Adrenal gland (tissue), 12 donors: ENCODE results near the gene SLC35G3. TPM values are rescaled to one million over a fixed set of nuclear protein-coding genes. Genes with fewer than 3 reads are reported as not detected.
A peak's percentile ranks its signal among the peaks of the same experiment; 100 is the strongest.

Source experiments
- DNase-seq, 7 donors: peaks; one replicate each; pipeline ENCODE4 v3.0.0-alpha.2; 2019 to 2020
- H3K27ac ChIP-seq, 5 donors: fragments of 200-600 bp; sonication (generic) in 4 of 5; 1 replicate in 3 of 5; 2 replicates in 2 of 5; pipeline versions ENCODE4 v1.5.1 to v1.8.0; 2016 to 2020; ENCODE audit warnings: mild to moderate bottlenecking in 1 of 5
- H3K27me3 ChIP-seq: fragments of 200-600 bp; 2 replicates; pipeline ENCODE4 v1.8.0; 2021
- H3K36me3 ChIP-seq, 2 donors: fragments of 200-600 bp; replicated peaks in 1 of 2; 1 replicate in 1 of 2; 2 replicates in 1 of 2; pipeline versions ENCODE4 v1.5.1 to v1.8.0; 2018 to 2022
- H3K4me1 ChIP-seq, 2 donors: fragments of 200-600 bp; replicated peaks in 1 of 2; 1 replicate in 1 of 2; 2 replicates in 1 of 2; pipeline versions ENCODE4 v1.5.1 to v1.8.0; 2018 to 2021
- H3K4me3 ChIP-seq, 4 donors: fragments of 200-600 bp; sonication (generic) in 3 of 4; one replicate each; pipeline ENCODE4 v1.5.1; 2016 to 2018
- H3K9me3 ChIP-seq, 3 donors: fragments of 200-600 bp; sonication (generic) in 1 of 3; replicated peaks in 1 of 3; 1 replicate in 2 of 3; 2 replicates in 1 of 3; pipeline versions ENCODE4 v1.5.1 to v1.8.0; 2016 to 2021
- CTCF ChIP-seq, 6 experiments: fragments of 450-650 bp in 4 of 6; fragments of 200-600 bp in 2 of 6; sonication (generic) in 1 of 6; IDR thresholded peaks; 1 replicate in 5 of 6; 2 replicates in 1 of 6; pipeline versions ENCODE4 v1.5.1 to v1.8.0; 2016 to 2021; ENCODE audit warnings: antibody characterized with exemption in 6 of 6, mild to moderate bottlenecking in 2 of 6, moderate library complexity in 1 of 6
- POLR2A ChIP-seq, 2 donors: fragments of 450-650 bp; IDR thresholded peaks; one replicate each; pipeline ENCODE4 v1.6.1; 2017; ENCODE audit warnings: antibody characterized with exemption in 2 of 2, mild to moderate bottlenecking in 2 of 2, moderate library complexity in 1 of 2
- WGBS, 4 donors: extraction: QIAGEN DNeasy Blood & Tissue Kit in 2 of 4; methylation state at CpG; one replicate each; pipeline versions ENCODE4 v1.1.5 to v1.1.7; 2013 to 2017; 5-methylcytosine and 5-hydroxymethylcytosine counted together
- intact Hi-C, 2 donors: fragments of 100-400 bp; cut with DNase I; formaldehyde crosslinking; loops; one replicate each; pipeline versions ENCODE4 v1.14.1 to v1.15.0; 2022 to 2023
- polyA plus RNA-seq, 3 donors: library from polyadenylated mRNA; stranded (reverse); fragments of 200-250 nt in 2 of 3; fragments of 350-450 nt in 1 of 3; fragmentation: Illumina TruSeq in 1 of 3; extraction: RNeasy Lipid Tissue Mini Kit (QIAGEN cat#74804) in 1 of 3; gene quantifications; one replicate each; pipeline ENCODE4 v1.2.3, GENCODE V29; 2013 to 2014
- total RNA-seq, 9 donors: library from RNA; depleted of rRNA in 4 of 9; stranded (reverse); fragments of >200 nt in 4 of 9; fragments of 120-200 nt in 1 of 9; fragmentation: NEBNext Ultra II Directional in 1 of 9; extraction: Animal tissue kit (Norgen Biotek cat#: 25700) in 1 of 9; gene quantifications; one replicate each; pipeline versions ENCODE4 v1.1.0 to v1.2.4, GENCODE V29; 2013 to 2023
- donor health status: healthy with polysubstance abuse.
- donor health status: Bipolar disorder and iron deficiency.
- donor health status: DM: yes; HTN: yes; CAD: no.
- donor health status: DM: no; HTN: no; CAD: no.
- donor health status: DM: no; HTN: no; CAD: no.
- donor health status: DM: yes; HTN: yes; CAD: no.

The SLC35G3 gene
- total and polyA plus RNA-seq, 12 donors, result not detected

DNA sequence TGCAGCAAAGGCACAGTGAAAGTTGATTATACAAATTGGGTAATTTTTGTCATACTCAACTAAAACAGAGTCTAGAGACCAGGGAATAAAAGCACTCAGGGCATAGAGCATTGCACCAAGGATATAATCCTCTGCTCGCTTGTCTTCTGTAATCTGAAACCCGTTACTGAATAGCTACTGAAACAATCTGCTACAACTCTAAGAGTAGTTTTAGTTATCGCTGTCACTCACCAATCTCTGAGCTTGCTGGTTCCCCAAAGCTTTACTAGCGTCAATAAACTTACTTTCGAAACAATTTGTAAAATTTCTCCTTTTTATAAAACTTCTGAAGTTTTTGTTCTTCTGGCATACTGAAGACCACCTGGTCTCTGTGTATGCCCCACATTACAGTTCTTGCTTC is 22.9 kb upstream of the SLC35G3 start:
- intact Hi-C loops, result no loop called here
- no peak overlapping the region for H3K4me3 ChIP-seq
- no peaks in the 10 kb centered on the region for H3K27me3 ChIP-seq
- 61 to 71% (median 67%) methylated on average over 5 of the region's 5 CpGs for WGBS, 4 donors
- H3K9me3 ChIP-seq, result no peaks in the 10 kb centered on the region
- DNase-seq, result no peak
- no peaks in the 10 kb centered on the region for H3K36me3 ChIP-seq
- no peak for TF ChIP-seq POLR2A (IDR thresholded peaks at IDR 0.05)
- no peak for TF ChIP-seq CTCF (IDR thresholded peaks at IDR 0.05)
- H3K4me1 ChIP-seq, result peaks cover 0 to 6% of the 10 kb centered on the region in 2 donors
- H3K27ac ChIP-seq, result no peak overlapping the region

DNA sequence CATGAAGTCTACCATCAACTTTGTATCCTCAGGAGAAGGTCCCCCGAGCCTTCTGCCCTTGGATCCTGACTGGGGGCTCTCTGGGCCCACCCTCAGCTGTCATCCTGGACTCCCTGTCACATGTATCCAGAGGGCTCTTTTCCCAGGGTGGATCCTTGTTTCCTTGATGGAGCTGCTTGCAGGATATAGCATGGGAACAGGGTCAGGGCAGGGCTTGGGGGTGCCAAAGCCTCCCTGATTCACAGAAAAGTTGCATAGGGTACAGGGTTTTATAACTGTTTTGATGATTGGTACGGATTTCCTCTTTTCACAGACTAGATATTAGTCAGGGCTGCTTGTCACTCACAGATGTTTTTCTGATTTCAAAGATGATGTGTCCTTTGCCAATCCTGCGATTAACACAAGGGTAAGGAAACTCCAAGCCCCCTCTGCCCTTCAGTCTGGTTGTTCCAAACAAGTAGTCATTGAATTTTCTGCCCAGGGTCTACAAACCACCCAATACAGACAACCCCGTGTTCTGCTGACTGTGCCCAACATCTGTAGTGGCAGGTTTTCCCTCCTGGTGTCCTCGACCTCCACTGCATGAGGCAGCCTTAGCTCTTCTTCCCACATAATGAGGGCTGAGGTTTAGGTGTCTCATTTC is 20.6 kb upstream of the SLC35G3 start:
- Histone ChIP-seq H3K27ac (peak overlapping the region in 1 of 5 donors; percentile 27), H3K4me1 (peaks cover 0 to 6% of the 10 kb centered on the region in 2 donors), H3K4me3 (no peak overlapping the region), H3K27me3 (no peaks in the 10 kb centered on the region), H3K36me3 (no peaks in the 10 kb centered on the region), H3K9me3 (no peaks in the 10 kb centered on the region)
- 43 to 58% (median 45%) methylated on average over 5 of the region's 5 CpGs for WGBS, 4 donors
- intact Hi-C loops, result no loop called here
- DNase-seq, result no peak
- TF ChIP-seq POLR2A (IDR thresholded peaks at IDR 0.05), result no peak
- no peak for TF ChIP-seq CTCF (IDR thresholded peaks at IDR 0.05)

DNA sequence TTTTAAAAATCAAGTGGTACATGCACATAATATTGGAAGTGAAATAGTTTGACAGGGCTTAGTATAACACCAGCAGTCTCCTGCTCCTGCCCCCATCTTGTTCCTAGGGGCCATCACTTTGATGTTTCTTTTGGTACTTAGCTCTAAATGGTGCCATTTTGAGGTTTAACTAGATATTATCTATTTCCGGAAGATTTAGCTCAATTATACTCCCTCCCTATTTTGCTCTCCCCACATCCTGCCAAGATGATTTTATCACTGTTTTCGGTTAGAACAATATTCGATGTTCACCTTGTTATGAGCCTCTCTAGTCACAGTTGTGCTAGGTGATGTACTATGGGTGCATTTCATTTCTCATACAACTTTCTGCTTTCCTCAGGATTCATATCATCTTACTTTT is 20.0 kb upstream of the SLC35G3 start:
- H3K9me3 ChIP-seq, result no peaks in the 10 kb centered on the region
- peaks cover 0 to 6% of the 10 kb centered on the region in 2 donors for H3K4me1 ChIP-seq
- intact Hi-C loops, result no loop called here
- WGBS, 4 donors, result 40 to 56% (median 49%) methylated on average over 3 of the region's 3 CpGs
- H3K4me3 ChIP-seq, result no peak overlapping the region
- H3K27me3 ChIP-seq, result no peaks in the 10 kb centered on the region
- DNase-seq, result no peak
- H3K36me3 ChIP-seq, result no peaks in the 10 kb centered on the region
- no peak for TF ChIP-seq POLR2A (IDR thresholded peaks at IDR 0.05)
- TF ChIP-seq CTCF (IDR thresholded peaks at IDR 0.05), result no peak
- no peak overlapping the region for H3K27ac ChIP-seq

GRCh38 chr17:35213412-35213940 is 19.3 kb upstream of the SLC35G3 start:
- no peak for DNase-seq
- intact Hi-C loops, result no loop called here
- H3K27ac ChIP-seq, result no peak overlapping the region
- no peaks in the 10 kb centered on the region for H3K36me3 ChIP-seq
- H3K4me1 ChIP-seq, result peaks cover 0 to 1% of the 10 kb centered on the region in 2 donors
- H3K4me3 ChIP-seq, result no peak overlapping the region
- H3K27me3 ChIP-seq, result no peaks in the 10 kb centered on the region
- TF ChIP-seq CTCF (IDR thresholded peaks at IDR 0.05), result no peak
- TF ChIP-seq POLR2A (IDR thresholded peaks at IDR 0.05), result no peak
- WGBS, 4 donors, result 58 to 77% (median 67%) methylated on average over 5 of the region's 5 CpGs
- H3K9me3 ChIP-seq, result no peaks in the 10 kb centered on the region
